ENCODE data around the gene TTC34. TPM values are rescaled to one million over a fixed set of nuclear protein-coding genes. Genes with fewer than 3 reads are reported as not detected.

Gene TTC34
- total RNA-seq, 1 experiment from 2014 or later: 1.3 TPM

DNA sequence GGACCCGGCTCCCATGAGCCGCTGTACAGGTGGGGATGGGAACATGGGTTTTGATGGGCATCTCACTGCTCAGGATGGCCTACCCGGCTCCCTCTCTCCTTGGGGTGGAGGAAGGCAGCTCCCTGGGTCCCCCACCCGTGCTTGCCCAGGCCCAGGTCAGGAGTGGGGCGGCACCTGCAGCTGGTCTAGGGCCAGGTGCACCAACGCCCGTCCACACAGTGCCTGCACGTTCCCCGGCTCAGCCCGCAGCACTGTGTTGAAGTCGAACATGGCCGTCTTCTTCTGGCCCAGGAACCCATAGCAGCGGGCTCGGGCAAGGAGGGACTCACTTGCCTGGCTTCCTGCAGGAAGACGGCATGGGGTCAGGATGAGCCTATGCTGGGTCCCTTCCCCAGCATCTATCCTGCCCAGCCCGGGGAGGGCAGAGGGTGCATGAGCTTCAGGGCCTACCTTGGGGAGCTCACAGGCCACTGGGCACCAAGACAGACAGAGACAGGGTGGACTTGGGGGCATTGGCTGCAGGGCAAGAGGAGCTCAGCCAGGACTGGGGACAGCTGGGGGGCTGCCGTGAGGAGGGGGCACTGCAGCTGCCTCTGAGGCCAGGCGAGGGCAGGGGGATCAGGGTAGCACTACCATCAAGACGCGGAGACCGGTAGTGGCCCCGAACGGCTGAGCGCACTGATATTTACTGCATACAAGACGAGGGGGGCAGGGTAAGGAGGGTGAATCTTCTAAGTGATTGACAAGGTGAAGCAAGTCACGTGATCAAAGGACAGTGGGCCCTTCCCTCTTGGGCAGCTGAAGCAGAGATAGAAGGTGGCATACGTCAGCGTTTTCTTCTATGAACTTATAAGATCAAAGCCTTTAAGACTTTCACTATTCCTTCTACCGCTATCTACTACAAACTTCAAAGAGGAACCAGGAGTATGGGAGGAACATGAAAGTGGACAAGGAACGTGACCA lies 17.8 kb downstream of the TTC34 start (continued):
- no peak for TF ChIP-seq CBX3 (IDR thresholded peaks at IDR 0.05; ENCODE audit: low read depth)

DNA sequence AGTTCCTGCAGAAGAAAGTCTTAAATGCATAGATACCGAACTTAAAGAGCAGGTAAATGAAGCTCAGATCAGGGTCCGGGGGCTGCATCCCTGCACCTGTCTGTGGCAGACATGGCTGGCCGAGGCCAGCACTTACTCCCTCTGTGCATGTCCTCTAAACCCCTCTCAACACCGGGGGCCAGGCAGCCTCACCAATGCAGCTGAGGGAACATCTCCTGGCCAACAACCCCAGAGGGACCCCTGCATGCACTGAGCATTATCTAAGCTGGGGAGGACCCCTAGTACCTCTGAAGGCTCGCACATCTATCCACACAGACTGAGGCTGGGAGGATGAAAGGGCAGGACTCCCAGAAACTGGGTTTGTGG lies 18.4 kb downstream of the TTC34 start:
- Histone ChIP-seq H3K9me2 (ENCODE audit: insufficient read depth) (no peaks in the 10 kb centered on the region), H3K36me3 (ENCODE audit: control insufficient read depth in 1 of 2, insufficient read depth in 2 of 2, low read length in 2 of 2) (no peaks in the 10 kb centered on the region), H3K27ac (ENCODE audit: low read depth, low read length) (no peak overlapping the region), H3K9ac (ENCODE audit: low read length) (no peak overlapping the region), H3K4me3 (replicated peaks in 1 of 2; ENCODE audit: low read depth in 1 of 2, low read length in 2 of 2) (no peak overlapping the region), H3K9me3 (ENCODE audit: control insufficient read depth in 1 of 2, insufficient read depth in 1 of 2, low read depth in 1 of 2, low read length in 2 of 2) (peaks cover 0 to 10% of the 10 kb centered on the region in 2 experiments; a peak in 2 of 4 replicates), H4K20me1 (ENCODE audit: insufficient read depth) (no peaks in the 10 kb centered on the region), H3K4me1 (ENCODE audit: control insufficient read depth in 1 of 2, insufficient read depth in 2 of 2, low read length in 2 of 2) (no peaks in the 10 kb centered on the region), H3K4me2 (ENCODE audit: low read length) (no peak overlapping the region), H3K79me2 (ENCODE audit: insufficient read depth, low read length) (no peaks in the 10 kb centered on the region), H2AFZ (ENCODE audit: low read depth, low read length, poor library complexity, severe bottlenecking) (no peak overlapping the region), H3K27me3 (ENCODE audit: insufficient read depth, low read length) (peaks cover 22% of the 10 kb centered on the region)
- RAD21 ChIA-PET (ENCODE audit: low non-redundant PET in 1 of 2, low total read pairs in 2 of 2, uncharacterized antibody in 2 of 2, unreplicated experiment in 2 of 2): no interaction called here
- intact Hi-C loops (cut with micrococcal nuclease): no loop called here
- ATAC-seq (no peak), DNase-seq (ENCODE audit: low read depth, low spot score) (no peak)
- no peak for TF ChIP-seq SRF (IDR thresholded peaks at IDR 0.05; ENCODE audit: low read depth)
- TF ChIP-seq TCF7L2 (IDR thresholded peaks at IDR 0.05; ENCODE audit: borderline replicate concordance, extremely low read depth, insufficient read depth, insufficient read length): no peak
- TF ChIP-seq, protein P1, sequence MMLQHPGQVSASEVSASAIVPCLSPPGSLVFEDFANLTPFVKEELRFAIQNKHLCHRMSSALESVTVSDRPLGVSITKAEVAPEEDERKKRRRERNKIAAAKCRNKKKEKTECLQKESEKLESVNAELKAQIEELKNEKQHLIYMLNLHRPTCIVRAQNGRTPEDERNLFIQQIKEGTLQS (IDR thresholded peaks at IDR 0.05): no peak
- no peak for TF ChIP-seq SIN3A (IDR thresholded peaks at IDR 0.05; ENCODE audit: low read depth)
- POLR2A ChIA-PET: no interaction called here
- no TSS peak for BruUV-seq (replicated peaks)
- CTCF ChIA-PET: no interaction called here

DNA sequence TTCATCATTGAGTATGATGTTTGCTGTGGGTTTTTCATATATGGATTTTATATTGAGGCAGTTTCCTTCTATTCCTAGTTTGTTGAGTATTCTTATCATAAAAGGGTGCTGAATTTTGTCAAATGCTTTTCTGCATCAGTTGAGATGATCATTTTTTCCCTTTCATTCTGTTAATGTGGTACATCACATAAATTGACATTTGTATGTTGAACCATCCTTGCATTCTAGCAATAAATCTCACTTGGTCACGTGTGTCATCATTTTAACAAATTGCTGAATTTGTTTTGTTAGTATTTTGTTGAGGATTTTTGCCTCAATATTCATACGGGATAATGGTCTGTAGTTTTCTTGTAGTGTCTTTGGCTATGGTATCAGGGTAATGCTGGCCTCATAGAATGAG lies 19.9 kb downstream of the TTC34 start:
- DNase-seq (ENCODE audit: low read depth, low spot score) (no peak), ATAC-seq (no peak)
- Histone ChIP-seq H3K79me2 (ENCODE audit: insufficient read depth, low read length) (no peaks in the 10 kb centered on the region), H3K27me3 (ENCODE audit: insufficient read depth, low read length) (peaks cover 26% of the 10 kb centered on the region), H3K9ac (ENCODE audit: low read length) (no peak overlapping the region), H3K4me2 (ENCODE audit: low read length) (no peak overlapping the region), H3K36me3 (ENCODE audit: control insufficient read depth in 1 of 2, insufficient read depth in 2 of 2, low read length in 2 of 2) (no peaks in the 10 kb centered on the region), H4K20me1 (ENCODE audit: insufficient read depth) (no peaks in the 10 kb centered on the region), H3K9me3 (ENCODE audit: control insufficient read depth in 1 of 2, insufficient read depth in 1 of 2, low read depth in 1 of 2, low read length in 2 of 2) (peaks cover 0 to 10% of the 10 kb centered on the region in 2 experiments; a peak in 2 of 4 replicates), H3K4me3 (replicated peaks in 1 of 2; ENCODE audit: low read depth in 1 of 2, low read length in 2 of 2) (no peak overlapping the region), H3K27ac (ENCODE audit: low read depth, low read length) (no peak overlapping the region), H3K4me1 (ENCODE audit: control insufficient read depth in 1 of 2, insufficient read depth in 2 of 2, low read length in 2 of 2) (no peaks in the 10 kb centered on the region), H3K9me2 (ENCODE audit: insufficient read depth) (no peaks in the 10 kb centered on the region), H2AFZ (ENCODE audit: low read depth, low read length, poor library complexity, severe bottlenecking) (no peak overlapping the region)
- ChIA-PET CTCF (no interaction called here), RAD21 (ENCODE audit: low non-redundant PET in 1 of 2, low total read pairs in 2 of 2, uncharacterized antibody in 2 of 2, unreplicated experiment in 2 of 2) (no interaction called here), POLR2A (no interaction called here)
- intact Hi-C loops (cut with micrococcal nuclease): no loop called here
- no TSS peak for BruUV-seq (replicated peaks)
- no peak for TF ChIP-seq FOSL1 (IDR thresholded peaks at IDR 0.05; ENCODE audit: low read depth)
- TF ChIP-seq, protein P2, sequence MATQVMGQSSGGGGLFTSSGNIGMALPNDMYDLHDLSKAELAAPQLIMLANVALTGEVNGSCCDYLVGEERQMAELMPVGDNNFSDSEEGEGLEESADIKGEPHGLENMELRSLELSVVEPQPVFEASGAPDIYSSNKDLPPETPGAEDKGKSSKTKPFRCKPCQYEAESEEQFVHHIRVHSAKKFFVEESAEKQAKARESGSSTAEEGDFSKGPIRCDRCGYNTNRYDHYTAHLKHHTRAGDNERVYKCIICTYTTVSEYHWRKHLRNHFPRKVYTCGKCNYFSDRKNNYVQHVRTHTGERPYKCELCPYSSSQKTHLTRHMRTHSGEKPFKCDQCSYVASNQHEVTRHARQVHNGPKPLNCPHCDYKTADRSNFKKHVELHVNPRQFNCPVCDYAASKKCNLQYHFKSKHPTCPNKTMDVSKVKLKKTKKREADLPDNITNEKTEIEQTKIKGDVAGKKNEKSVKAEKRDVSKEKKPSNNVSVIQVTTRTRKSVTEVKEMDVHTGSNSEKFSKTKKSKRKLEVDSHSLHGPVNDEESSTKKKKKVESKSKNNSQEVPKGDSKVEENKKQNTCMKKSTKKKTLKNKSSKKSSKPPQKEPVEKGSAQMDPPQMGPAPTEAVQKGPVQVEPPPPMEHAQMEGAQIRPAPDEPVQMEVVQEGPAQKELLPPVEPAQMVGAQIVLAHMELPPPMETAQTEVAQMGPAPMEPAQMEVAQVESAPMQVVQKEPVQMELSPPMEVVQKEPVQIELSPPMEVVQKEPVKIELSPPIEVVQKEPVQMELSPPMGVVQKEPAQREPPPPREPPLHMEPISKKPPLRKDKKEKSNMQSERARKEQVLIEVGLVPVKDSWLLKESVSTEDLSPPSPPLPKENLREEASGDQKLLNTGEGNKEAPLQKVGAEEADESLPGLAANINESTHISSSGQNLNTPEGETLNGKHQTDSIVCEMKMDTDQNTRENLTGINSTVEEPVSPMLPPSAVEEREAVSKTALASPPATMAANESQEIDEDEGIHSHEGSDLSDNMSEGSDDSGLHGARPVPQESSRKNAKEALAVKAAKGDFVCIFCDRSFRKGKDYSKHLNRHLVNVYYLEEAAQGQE (IDR thresholded peaks at IDR 0.05; ENCODE audit: low read depth): no peak
- TF ChIP-seq YY1 (IDR thresholded peaks at IDR 0.05; ENCODE audit: extremely low read depth, insufficient replicate concordance, low read depth, low read length): no peak
- no peak for TF ChIP-seq POLR2A (IDR thresholded peaks at IDR 0.05; ENCODE audit: borderline replicate concordance, extremely low read depth, insufficient read depth, insufficient read length)
- TF ChIP-seq CBX3 (IDR thresholded peaks at IDR 0.05; ENCODE audit: low read depth): no peak
- TF ChIP-seq ZNF274 (IDR thresholded peaks at IDR 0.05; ENCODE audit: low read depth, low read length): no peak
- no peak for TF ChIP-seq EZH2 (IDR thresholded peaks at IDR 0.05)
- no peak for TF ChIP-seq ZFX (IDR thresholded peaks at IDR 0.05)
- TF ChIP-seq RAD21 (IDR thresholded peaks at IDR 0.05; ENCODE audit: low read depth): no peak
- TF ChIP-seq SP1 (IDR thresholded peaks at IDR 0.05; ENCODE audit: low read depth): no peak
- TF ChIP-seq, protein P1 (IDR thresholded peaks at IDR 0.05): no peak
- TF ChIP-seq POLR2AphosphoS5 (IDR thresholded peaks at IDR 0.05; ENCODE audit: low read depth, low read length): no peak
